Osteocyte (in vitro differentiated cells): ENCODE data around the gene CLDN20. TPM values are rescaled to one million over a fixed set of nuclear protein-coding genes. Genes with fewer than 3 reads are reported as not detected.

Source experiments
- DNase-seq: peaks from one replicate; pipeline ENCODE4 v3.0.0; 2021; ENCODE audit warnings: mixed read lengths; ENCODE audit not compliant: unreplicated experiment; ENCODE audit errors: extremely low spot score
- H3K27ac Mint-ChIP-seq: one replicate; pipeline ENCODE4 v1.8.0; 2021; ENCODE audit warnings: mild to moderate bottlenecking, mixed read lengths; ENCODE audit not compliant: unreplicated experiment
- H3K27me3 Mint-ChIP-seq: one replicate; pipeline ENCODE4 v1.8.0; 2021; ENCODE audit warnings: mixed read lengths; ENCODE audit not compliant: unreplicated experiment
- H3K36me3 Mint-ChIP-seq: one replicate; pipeline ENCODE4 v1.8.0; 2021; ENCODE audit warnings: mixed read lengths; ENCODE audit not compliant: unreplicated experiment
- H3K4me1 Mint-ChIP-seq: one replicate; pipeline ENCODE4 v1.8.0; 2021; ENCODE audit warnings: mixed read lengths; ENCODE audit not compliant: unreplicated experiment
- H3K4me3 Mint-ChIP-seq: one replicate; pipeline ENCODE4 v1.8.0; 2021; ENCODE audit warnings: mild to moderate bottlenecking, moderate library complexity, mixed read lengths; ENCODE audit not compliant: unreplicated experiment
- H3K9me3 Mint-ChIP-seq: one replicate; pipeline ENCODE4 v1.8.0; 2021; ENCODE audit warnings: mixed read lengths; ENCODE audit not compliant: unreplicated experiment
- CTCF ChIP-seq: fragments of 200-600 bp; sonication (generic); IDR thresholded peaks from 2 replicates; pipeline ENCODE4 v1.5.0; 2021; ENCODE audit warnings: antibody characterized with exemption, mild to moderate bottlenecking, moderate library complexity
- total RNA-seq: library from RNA; stranded (reverse); gene quantifications from 2 replicates; pipeline ENCODE4 v1.2.1, GENCODE V29; 2021

The CLDN20 gene
- total RNA-seq, 1 donor from 2014 or later, result not detected

GRCh38 chr6:155248008-155249001 is 15.5 kb upstream of the CLDN20 start:
- no peaks in the 10 kb centered on the region for H3K9me3 Mint-ChIP-seq
- no peaks in the 10 kb centered on the region for H3K27me3 Mint-ChIP-seq
- H3K36me3 Mint-ChIP-seq, result peaks cover 4% of the 10 kb centered on the region
- peak; percentile 92 for TF ChIP-seq CTCF
- peak overlapping the region; percentile 90 for H3K27ac Mint-ChIP-seq
- DNase-seq, result peak; percentile 88
- H3K4me1 Mint-ChIP-seq, result peaks cover 57% of the 10 kb centered on the region
- peak overlapping the region; percentile 56 for H3K4me3 Mint-ChIP-seq

- no peak overlapping the region for H3K4me3 Mint-ChIP-seq
- no peak for DNase-seq
- no peaks in the 10 kb centered on the region for H3K9me3 Mint-ChIP-seq
- H3K4me1 Mint-ChIP-seq, result peaks cover 59% of the 10 kb centered on the region
- no peak overlapping the region for H3K27ac Mint-ChIP-seq
- TF ChIP-seq CTCF, result no peak
- peaks cover 17% of the 10 kb centered on the region for H3K36me3 Mint-ChIP-seq
- no peaks in the 10 kb centered on the region for H3K27me3 Mint-ChIP-seq
These were observed 13.0 kb upstream of the CLDN20 start for GRCh38 chr6:155250701-155251381.

- Mint-ChIP-seq H3K9me3 (no peaks in the 10 kb centered on the region), H3K36me3 (peaks cover 27% of the 10 kb centered on the region), H3K4me3 (no peak overlapping the region), H3K27ac (peak overlapping the region; percentile 64), H3K4me1 (peaks cover 43% of the 10 kb centered on the region), H3K27me3 (no peaks in the 10 kb centered on the region)
- DNase-seq, result no peak
- TF ChIP-seq CTCF, result no peak
These were observed 11.2 kb upstream of the CLDN20 start for GRCh38 chr6:155252581-155252980.

- H3K27ac Mint-ChIP-seq, result peak overlapping the region; percentile 64
- TF ChIP-seq CTCF, result no peak
- DNase-seq, result no peak
- H3K27me3 Mint-ChIP-seq, result no peaks in the 10 kb centered on the region
- H3K36me3 Mint-ChIP-seq, result peaks cover 28% of the 10 kb centered on the region
- peaks cover 36% of the 10 kb centered on the region for H3K4me1 Mint-ChIP-seq
- no peaks in the 10 kb centered on the region for H3K9me3 Mint-ChIP-seq
- no peak overlapping the region for H3K4me3 Mint-ChIP-seq
These were observed 10.5 kb upstream of the CLDN20 start for GRCh38 chr6:155253337-155253736.

- H3K27ac Mint-ChIP-seq, result peak overlapping the region; percentile 64
- H3K36me3 Mint-ChIP-seq, result peaks cover 31% of the 10 kb centered on the region
- TF ChIP-seq CTCF, result no peak
- no peak for DNase-seq
- H3K4me3 Mint-ChIP-seq, result no peak overlapping the region
- no peaks in the 10 kb centered on the region for H3K9me3 Mint-ChIP-seq
- H3K27me3 Mint-ChIP-seq, result no peaks in the 10 kb centered on the region
- H3K4me1 Mint-ChIP-seq, result peaks cover 29% of the 10 kb centered on the region
These were observed 9.7 kb upstream of the CLDN20 start for GRCh38 chr6:155254139-155254538.
